ENCODE measurements around the gene LINC00305.

Gene LINC00305

DNA sequence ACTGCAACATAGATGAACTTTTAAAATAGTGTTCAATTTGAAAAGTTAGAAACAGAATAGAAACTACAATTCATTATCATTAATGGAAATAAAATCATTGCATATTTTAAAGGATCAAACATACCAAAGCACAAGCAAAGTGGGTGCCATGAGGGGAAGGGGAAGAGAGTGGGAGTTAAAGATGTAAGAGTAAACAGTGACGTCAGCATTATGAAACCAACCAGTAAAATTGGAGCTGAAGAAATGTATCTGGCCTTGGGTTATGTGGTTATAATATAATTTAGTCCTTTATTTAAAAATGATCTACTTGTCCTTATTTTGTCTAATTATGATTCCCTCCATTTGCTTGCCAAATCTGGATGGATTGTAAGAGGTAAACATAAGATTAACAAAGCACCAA lies 6.0 kb downstream of the LINC00305 start:
- H3K4me3 Mint-ChIP-seq = no peak overlapping the region
- no peak for ATAC-seq (replicated peaks)
- no peak overlapping the region for H3K27ac Mint-ChIP-seq
- H3K9me3 Mint-ChIP-seq = peaks cover 0 to 7% of the 10 kb centered on the region in 2 donors
- H3K27me3 Mint-ChIP-seq = no peaks in the 10 kb centered on the region
- no peak for DNase-seq
- no peaks in the 10 kb centered on the region for H3K4me1 Mint-ChIP-seq (ENCODE audit: low read depth in 2 of 2)
- H3K36me3 Mint-ChIP-seq (ENCODE audit: insufficient read depth) = no peaks in the 10 kb centered on the region

DNA sequence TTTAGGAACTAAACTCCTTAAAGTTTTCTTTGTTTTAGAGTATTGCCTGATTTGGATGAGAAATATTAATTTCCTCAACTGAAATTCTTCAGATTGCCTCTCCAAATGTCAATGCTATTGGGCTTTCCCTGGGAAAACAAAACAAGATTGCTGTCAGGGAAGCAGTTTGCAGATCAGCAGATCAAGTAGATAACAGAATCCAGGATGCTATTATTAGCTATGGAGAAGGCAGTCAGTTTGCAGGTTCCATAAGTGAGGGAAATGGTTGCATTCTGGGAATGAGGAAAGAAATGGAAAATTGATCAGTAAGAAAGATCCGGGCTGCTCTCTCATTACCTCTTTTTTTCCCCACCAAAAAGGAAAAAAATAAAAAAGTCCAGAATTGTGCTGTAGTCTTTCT lies 11.0 kb downstream of the LINC00305 start:
- no peak for ATAC-seq (replicated peaks)
- Mint-ChIP-seq H3K27me3 (no peaks in the 10 kb centered on the region), H3K27ac (no peak overlapping the region), H3K4me1 (ENCODE audit: low read depth in 2 of 2) (no peaks in the 10 kb centered on the region), H3K9me3 (peaks cover 3 to 5% of the 10 kb centered on the region in 2 donors), H3K36me3 (ENCODE audit: insufficient read depth) (no peaks in the 10 kb centered on the region), H3K4me3 (no peak overlapping the region)
- no peak for DNase-seq

- Mint-ChIP-seq H3K36me3 (ENCODE audit: insufficient read depth) (no peaks in the 10 kb centered on the region), H3K4me1 (ENCODE audit: low read depth in 2 of 2) (no peaks in the 10 kb centered on the region), H3K4me3 (no peak overlapping the region), H3K9me3 (peaks cover 0 to 5% of the 10 kb centered on the region in 2 donors), H3K27ac (no peak overlapping the region), H3K27me3 (no peaks in the 10 kb centered on the region)
- DNase-seq = no peak
- ATAC-seq (replicated peaks) = no peak
These were observed 14.7 kb downstream of the LINC00305 start for GRCh38 chr18:64134044-64134747.

- H3K4me1 Mint-ChIP-seq (ENCODE audit: low read depth in 2 of 2) = no peaks in the 10 kb centered on the region
- no peaks in the 10 kb centered on the region for H3K36me3 Mint-ChIP-seq (ENCODE audit: insufficient read depth)
- H3K27ac Mint-ChIP-seq = no peak overlapping the region
- no peak for ATAC-seq (replicated peaks)
- no peak for DNase-seq
- H3K4me3 Mint-ChIP-seq = no peak overlapping the region
- no peaks in the 10 kb centered on the region for H3K27me3 Mint-ChIP-seq
- H3K9me3 Mint-ChIP-seq = peaks cover 0 to 5% of the 10 kb centered on the region in 2 donors
These were observed 16.0 kb downstream of the LINC00305 start for GRCh38 chr18:64132871-64133270.

DNA sequence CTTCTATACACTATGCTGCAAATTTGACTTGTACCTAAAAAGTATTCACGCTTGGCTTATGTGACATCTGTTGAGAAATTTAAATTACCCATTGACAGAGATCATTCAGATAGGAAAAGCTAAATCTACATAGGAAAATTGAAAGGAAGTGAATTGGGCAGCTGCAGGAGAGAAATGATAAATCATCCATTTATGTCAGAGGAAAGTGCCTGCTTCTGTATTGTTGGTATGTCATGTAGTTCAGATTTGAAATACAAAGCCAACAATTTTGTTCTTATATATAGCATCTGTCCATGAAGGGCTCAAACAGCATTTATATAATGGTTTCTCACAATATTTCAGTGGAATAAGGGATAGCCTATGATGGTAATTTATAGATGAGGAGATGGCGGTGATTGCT lies 17.6 kb downstream of the LINC00305 start:
- ATAC-seq (replicated peaks) = no peak
- no peak overlapping the region for H3K4me3 Mint-ChIP-seq
- peaks cover 0 to 2% of the 10 kb centered on the region in 2 donors for H3K9me3 Mint-ChIP-seq
- no peaks in the 10 kb centered on the region for H3K36me3 Mint-ChIP-seq (ENCODE audit: insufficient read depth)
- H3K4me1 Mint-ChIP-seq (ENCODE audit: low read depth in 2 of 2) = no peaks in the 10 kb centered on the region
- no peaks in the 10 kb centered on the region for H3K27me3 Mint-ChIP-seq
- no peak for DNase-seq
- H3K27ac Mint-ChIP-seq = no peak overlapping the region

- Mint-ChIP-seq H3K27ac (no peak overlapping the region), H3K4me3 (no peak overlapping the region), H3K4me1 (ENCODE audit: low read depth in 2 of 2) (no peaks in the 10 kb centered on the region), H3K36me3 (ENCODE audit: insufficient read depth) (no peaks in the 10 kb centered on the region), H3K27me3 (no peaks in the 10 kb centered on the region), H3K9me3 (no peaks in the 10 kb centered on the region)
- ATAC-seq (replicated peaks) (no peak), DNase-seq (no peak)
These were observed 21.7 kb downstream of the LINC00305 start for GRCh38 chr18:64127172-64127571.

DNA sequence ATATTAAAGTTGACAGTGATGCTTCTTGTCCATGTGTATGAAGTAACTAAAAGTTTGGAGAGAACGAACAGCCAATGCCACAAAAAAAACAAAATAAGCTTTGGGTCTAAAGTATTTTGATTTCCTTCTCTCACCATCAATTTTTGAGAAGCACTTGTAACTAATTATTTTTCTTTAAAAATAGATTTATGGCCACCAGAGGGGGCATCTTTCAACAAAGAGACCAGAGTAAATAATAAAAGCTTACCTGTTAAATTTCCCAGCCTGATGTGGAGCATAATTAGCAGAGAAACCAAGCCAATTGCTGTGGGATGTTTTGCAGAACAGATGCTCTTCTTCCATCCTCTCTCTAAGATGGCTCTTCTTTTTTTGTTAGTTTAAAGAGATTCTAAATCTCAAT lies 29.0 kb downstream of the LINC00305 start:
- ATAC-seq (replicated peaks) (no peak), DNase-seq (no peak)
- Mint-ChIP-seq H3K9me3 (no peaks in the 10 kb centered on the region), H3K27ac (no peak overlapping the region), H3K36me3 (ENCODE audit: insufficient read depth) (no peaks in the 10 kb centered on the region), H3K4me1 (ENCODE audit: low read depth in 2 of 2) (no peaks in the 10 kb centered on the region), H3K27me3 (no peaks in the 10 kb centered on the region), H3K4me3 (no peak overlapping the region)

DNA sequence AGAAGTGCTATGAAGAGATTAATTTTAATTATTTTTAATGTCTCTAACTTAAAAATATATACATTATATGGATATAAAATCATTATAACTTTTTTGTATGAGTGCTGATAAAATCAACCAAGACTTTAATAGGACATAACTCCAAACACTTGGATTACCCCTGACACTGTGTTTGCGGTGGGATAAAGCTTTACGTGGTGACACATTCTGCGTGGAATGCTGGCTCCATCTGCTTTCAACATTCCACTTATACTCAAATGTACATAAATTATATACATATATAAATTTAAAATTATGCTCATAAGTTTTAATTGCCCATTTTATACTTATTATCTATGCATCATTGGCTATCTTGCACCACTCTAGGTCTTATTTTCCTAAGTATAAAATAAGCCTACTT lies 30.5 kb downstream of the LINC00305 start:
- no peaks in the 10 kb centered on the region for H3K27me3 Mint-ChIP-seq
- no peak overlapping the region for H3K4me3 Mint-ChIP-seq
- no peaks in the 10 kb centered on the region for H3K36me3 Mint-ChIP-seq (ENCODE audit: insufficient read depth)
- no peaks in the 10 kb centered on the region for H3K9me3 Mint-ChIP-seq
- no peaks in the 10 kb centered on the region for H3K4me1 Mint-ChIP-seq (ENCODE audit: low read depth in 2 of 2)
- DNase-seq = no peak
- H3K27ac Mint-ChIP-seq = no peak overlapping the region
- ATAC-seq (replicated peaks) = no peak

GRCh38 chr18:64116571-64117175 lies 32.2 kb downstream of the LINC00305 start:
- H3K27ac Mint-ChIP-seq = no peak overlapping the region
- no peaks in the 10 kb centered on the region for H3K4me1 Mint-ChIP-seq (ENCODE audit: low read depth in 2 of 2)

GRCh38 chr18:64115881-64116280 lies 33.0 kb downstream of the LINC00305 start:
- ATAC-seq (replicated peaks) (no peak), DNase-seq (no peak)
- Mint-ChIP-seq H3K4me3 (no peak overlapping the region), H3K9me3 (no peaks in the 10 kb centered on the region), H3K4me1 (ENCODE audit: low read depth in 2 of 2) (no peaks in the 10 kb centered on the region), H3K27ac (no peak overlapping the region), H3K36me3 (ENCODE audit: insufficient read depth) (no peaks in the 10 kb centered on the region), H3K27me3 (no peaks in the 10 kb centered on the region)

More at GRCh38 chr18:64116571-64117175, 32.2 kb downstream of the LINC00305 start:
- DNase-seq = no peak
- Mint-ChIP-seq H3K9me3 (no peaks in the 10 kb centered on the region), H3K27me3 (no peaks in the 10 kb centered on the region), H3K4me3 (no peak overlapping the region), H3K36me3 (ENCODE audit: insufficient read depth) (no peaks in the 10 kb centered on the region)
- no peak for ATAC-seq (replicated peaks)

GRCh38 chr18:64111950-64112349 lies 36.9 kb downstream of the LINC00305 start:
- H3K4me3 Mint-ChIP-seq = no peak overlapping the region
- no peaks in the 10 kb centered on the region for H3K36me3 Mint-ChIP-seq (ENCODE audit: insufficient read depth)
- no peak overlapping the region for H3K27ac Mint-ChIP-seq
- no peaks in the 10 kb centered on the region for H3K4me1 Mint-ChIP-seq (ENCODE audit: low read depth in 2 of 2)
- DNase-seq = no peak
- no peak for ATAC-seq (replicated peaks)
- no peaks in the 10 kb centered on the region for H3K9me3 Mint-ChIP-seq
- H3K27me3 Mint-ChIP-seq = no peaks in the 10 kb centered on the region

- ATAC-seq (replicated peaks) = no peak
- Mint-ChIP-seq H3K9me3 (no peaks in the 10 kb centered on the region), H3K4me1 (ENCODE audit: low read depth in 2 of 2) (no peaks in the 10 kb centered on the region), H3K4me3 (no peak overlapping the region), H3K27ac (no peak overlapping the region), H3K27me3 (no peaks in the 10 kb centered on the region), H3K36me3 (ENCODE audit: insufficient read depth) (no peaks in the 10 kb centered on the region)
- no peak for DNase-seq
These were observed 38.0 kb downstream of the LINC00305 start for GRCh38 chr18:64110692-64111480.

- Mint-ChIP-seq H3K36me3 (ENCODE audit: insufficient read depth) (no peaks in the 10 kb centered on the region), H3K9me3 (peaks cover 0 to 3% of the 10 kb centered on the region in 2 donors), H3K4me1 (ENCODE audit: low read depth in 2 of 2) (no peaks in the 10 kb centered on the region), H3K4me3 (no peak overlapping the region), H3K27me3 (no peaks in the 10 kb centered on the region), H3K27ac (no peak overlapping the region)
- ATAC-seq (replicated peaks) (no peak), DNase-seq (no peak)
These were observed 44.9 kb downstream of the LINC00305 start for GRCh38 chr18:64103986-64104385.
